Caco-2 (cell line): Measurements from ENCODE around the gene SORCS2. TPM values are rescaled to one million over a fixed set of nuclear protein-coding genes. Genes with fewer than 3 reads are reported as not detected.

ENCODE experiments used
- BruUV-seq: library from RNA; stranded (reverse); fragments of 400-500 nt; replicated peaks from 2 replicates; lab custom pipeline; 2021; lab: Mats Ljungman, UMichigan
- CTCF ChIA-PET: fragments of 300-600 bp; sonication (Branson Sonifier 250); formaldehyde crosslinking; loops from one replicate; lab custom pipeline; 2022; ENCODE audit warnings: antibody characterized with exemption; lab: Charles Lee
- POLR2A ChIA-PET: fragments of 300-600 bp; sonication (Branson Sonifier 250); formaldehyde crosslinking; loops from one replicate; lab custom pipeline; 2022; ENCODE audit warnings: antibody characterized with exemption; lab: Charles Lee
- DNase-seq, 2 experiments: peaks; one replicate each; pipeline versions ENCODE4 v3.0.0 to v3.0.0-alpha.2; 2020 to 2022
- H3K27me3 ChIP-seq: replicated peaks from 2 replicates; pipeline ENCODE4 v1.6.0; 2011; ENCODE audit warnings: low read length; ENCODE audit not compliant: control insufficient read depth, insufficient read depth
- H3K36me3 ChIP-seq: 2 replicates; pipeline ENCODE4 v1.5.1; 2011; ENCODE audit warnings: low read length; ENCODE audit not compliant: control insufficient read depth, insufficient read depth
- H3K4me1 ChIP-seq: fragments of 250-450 bp; sonication (Bioruptor Pico); 2 replicates; pipeline ENCODE4 v1.5.1; 2020; ENCODE audit warnings: mild to moderate bottlenecking
- H3K4me3 ChIP-seq: 2 replicates; pipeline ENCODE4 v1.5.1; 2011; ENCODE audit warnings: low read depth, mild to moderate bottlenecking, control low read depth, low read length
- H3K9me3 ChIP-seq: fragments of 250-450 bp; sonication (Bioruptor Pico); 2 replicates; pipeline ENCODE4 v1.5.1; 2020; ENCODE audit warnings: mild to moderate bottlenecking, moderate library complexity
- H3K27ac Mint-ChIP-seq: one replicate; pipeline ENCODE4 v1.8.0; 2022; ENCODE audit warnings: mixed read lengths; ENCODE audit not compliant: unreplicated experiment
- H3K27me3 Mint-ChIP-seq: one replicate; pipeline ENCODE4 v1.8.0; 2022; ENCODE audit warnings: mixed read lengths; ENCODE audit not compliant: insufficient read depth, unreplicated experiment
- H3K36me3 Mint-ChIP-seq: one replicate; pipeline ENCODE4 v1.8.0; 2022; ENCODE audit warnings: mild to moderate bottlenecking, mixed read lengths; ENCODE audit not compliant: insufficient read depth, unreplicated experiment
- H3K4me1 Mint-ChIP-seq: one replicate; pipeline ENCODE4 v1.8.0; 2022; ENCODE audit warnings: low read depth, mixed read lengths; ENCODE audit not compliant: unreplicated experiment
- H3K4me3 Mint-ChIP-seq: one replicate; pipeline ENCODE4 v1.8.0; 2022; ENCODE audit warnings: mild to moderate bottlenecking, moderate library complexity, mixed read lengths; ENCODE audit not compliant: unreplicated experiment
- H3K9me3 Mint-ChIP-seq: one replicate; pipeline ENCODE4 v1.8.0; 2022; ENCODE audit warnings: mixed read lengths; ENCODE audit not compliant: unreplicated experiment
- intact Hi-C: fragments of 100-400 bp; cut with micrococcal nuclease; formaldehyde crosslinking; loops from one replicate; pipeline ENCODE4 v1.10.0; 2022; ENCODE audit not compliant: unreplicated experiment
- total RNA-seq: library from RNA; stranded (reverse); gene quantifications from 2 replicates; pipeline ENCODE4 v1.2.3, GENCODE V29; 2022
- TF ChIP-seq, protein P1 (sequence below), 2 experiments: fragments of 200-600 bp in 1 of 2; IDR thresholded peaks; 1 replicate in 1 of 2; 2 replicates in 1 of 2; pipeline versions ENCODE4 v1.5.1 to v1.8.0; 2011 to 2022; ENCODE audit warnings: antibody characterized with exemption in 1 of 2, control low read depth in 1 of 2, inconsistent platforms in 1 of 2, low read depth in 1 of 2, low read length in 1 of 2, mild to moderate bottlenecking in 1 of 2, moderate library complexity in 1 of 2; ENCODE audit not compliant: insufficient read depth in 1 of 2, severe bottlenecking in 1 of 2, unreplicated experiment in 1 of 2

SORCS2 gene
- total RNA-seq, 1 experiment from 2014 or later, result 1.6 TPM

DNA sequence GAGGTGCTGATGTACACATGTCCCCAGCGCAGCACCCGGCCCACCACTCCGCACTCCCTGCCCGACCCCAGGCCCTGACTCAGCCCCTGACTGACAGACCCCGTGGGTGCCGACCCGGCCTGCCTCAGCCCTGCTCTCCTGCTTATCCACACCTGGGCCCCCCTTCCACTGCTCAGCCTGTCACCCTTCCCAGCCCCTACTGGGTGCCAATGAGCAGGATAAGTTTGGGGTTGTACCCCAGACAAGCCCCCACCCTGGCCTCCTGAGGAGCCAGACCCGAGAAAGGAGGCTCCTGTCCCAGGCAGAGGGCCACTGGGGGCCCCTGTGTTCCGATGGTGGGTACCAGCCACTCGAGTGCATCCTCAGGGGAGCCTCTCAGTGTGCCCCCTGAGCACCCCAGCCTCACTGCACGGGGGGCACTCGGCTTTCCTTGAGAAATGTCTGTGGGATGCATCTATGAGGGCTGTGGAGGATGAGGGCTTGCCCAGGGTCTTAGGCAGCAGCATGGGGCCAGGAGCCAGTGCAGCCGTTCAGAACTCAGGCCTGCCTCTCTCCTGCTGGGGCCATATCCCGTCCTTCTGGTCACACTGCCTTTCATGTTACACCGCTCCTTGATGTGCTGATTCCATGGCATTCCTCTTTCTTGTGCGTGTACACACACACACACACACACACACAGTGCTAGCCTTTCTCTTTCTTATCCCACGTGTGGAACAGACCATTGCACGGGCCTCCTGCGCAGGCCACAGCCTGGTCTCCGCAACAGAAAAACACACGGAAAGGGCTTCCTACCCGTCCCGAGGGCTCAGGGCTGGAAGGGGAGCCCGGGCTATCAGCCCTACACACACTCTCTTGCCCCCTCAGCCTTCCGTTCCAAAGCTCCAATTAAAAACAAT, 462.5 kb downstream of the SORCS2 start:
- Mint-ChIP-seq H3K27ac (no peak overlapping the region), H3K36me3 (no peaks in the 10 kb centered on the region), H3K27me3 (no peaks in the 10 kb centered on the region), H3K9me3 (no peaks in the 10 kb centered on the region), H3K4me3 (no peak overlapping the region), H3K4me1 (no peaks in the 10 kb centered on the region)
- POLR2A ChIA-PET, result no interaction called here
- H3K4me1 ChIP-seq, result peaks cover 11% of the 10 kb centered on the region; the same call in 1 of the 2 replicates
- intact Hi-C loops, result no loop called here
- CTCF ChIA-PET, result no interaction called here
- BruUV-seq, result no TSS peak
- no peak for DNase-seq
- no peaks in the 10 kb centered on the region for H3K9me3 ChIP-seq
- H3K36me3 ChIP-seq, result no peaks in the 10 kb centered on the region
- H3K4me3 ChIP-seq, result no peak overlapping the region
- H3K27me3 ChIP-seq, result no peaks in the 10 kb centered on the region
- TF ChIP-seq, protein P1, sequence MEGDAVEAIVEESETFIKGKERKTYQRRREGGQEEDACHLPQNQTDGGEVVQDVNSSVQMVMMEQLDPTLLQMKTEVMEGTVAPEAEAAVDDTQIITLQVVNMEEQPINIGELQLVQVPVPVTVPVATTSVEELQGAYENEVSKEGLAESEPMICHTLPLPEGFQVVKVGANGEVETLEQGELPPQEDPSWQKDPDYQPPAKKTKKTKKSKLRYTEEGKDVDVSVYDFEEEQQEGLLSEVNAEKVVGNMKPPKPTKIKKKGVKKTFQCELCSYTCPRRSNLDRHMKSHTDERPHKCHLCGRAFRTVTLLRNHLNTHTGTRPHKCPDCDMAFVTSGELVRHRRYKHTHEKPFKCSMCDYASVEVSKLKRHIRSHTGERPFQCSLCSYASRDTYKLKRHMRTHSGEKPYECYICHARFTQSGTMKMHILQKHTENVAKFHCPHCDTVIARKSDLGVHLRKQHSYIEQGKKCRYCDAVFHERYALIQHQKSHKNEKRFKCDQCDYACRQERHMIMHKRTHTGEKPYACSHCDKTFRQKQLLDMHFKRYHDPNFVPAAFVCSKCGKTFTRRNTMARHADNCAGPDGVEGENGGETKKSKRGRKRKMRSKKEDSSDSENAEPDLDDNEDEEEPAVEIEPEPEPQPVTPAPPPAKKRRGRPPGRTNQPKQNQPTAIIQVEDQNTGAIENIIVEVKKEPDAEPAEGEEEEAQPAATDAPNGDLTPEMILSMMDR (IDR thresholded peaks at IDR 0.05; ENCODE audit: insufficient read depth in 1 of 2, low read depth in 1 of 2, low read length in 1 of 2, severe bottlenecking in 1 of 2, unreplicated experiment in 1 of 2), result no peak

DNA sequence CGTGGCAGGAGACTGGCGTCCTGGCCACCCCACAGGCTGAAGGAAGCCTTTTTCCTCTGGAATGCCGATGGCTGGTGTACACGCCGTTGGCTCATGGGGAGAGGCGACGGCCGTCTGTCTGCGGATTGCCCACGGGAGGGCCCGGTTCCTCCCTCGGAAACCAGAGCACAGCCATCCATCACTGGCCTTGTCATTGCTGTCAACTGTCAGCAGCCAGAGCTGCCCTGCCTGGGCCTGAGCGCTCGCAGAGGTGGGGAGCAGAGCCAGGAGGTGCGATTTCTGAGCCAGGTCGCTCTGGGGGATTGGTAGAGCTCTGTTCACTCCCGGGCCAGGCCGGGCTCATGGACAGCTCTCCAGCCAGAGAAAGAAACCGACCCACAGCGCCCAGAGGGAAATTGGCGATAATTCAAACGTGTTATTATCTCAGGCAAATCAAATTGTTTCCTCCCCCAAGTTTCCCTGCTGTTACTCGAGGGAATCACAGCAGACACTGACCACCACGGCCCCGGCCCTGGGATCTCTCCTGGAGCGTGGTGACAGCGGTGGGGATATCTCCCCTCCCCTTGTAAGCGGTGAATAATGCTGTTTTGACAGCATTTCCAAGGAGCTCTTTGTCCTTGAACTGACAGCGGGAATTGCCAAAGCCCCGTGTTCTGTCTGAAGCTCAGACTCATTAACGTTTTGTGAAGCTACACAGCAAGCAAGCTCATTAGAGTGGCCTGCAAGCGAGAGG, 463.3 kb downstream of the SORCS2 start:
- H3K4me1 Mint-ChIP-seq, result no peaks in the 10 kb centered on the region
- H3K4me3 Mint-ChIP-seq, result no peak overlapping the region
- no peaks in the 10 kb centered on the region for H3K36me3 Mint-ChIP-seq
- no peaks in the 10 kb centered on the region for H3K27me3 Mint-ChIP-seq
- Histone ChIP-seq H3K9me3 (no peaks in the 10 kb centered on the region), H3K4me1 (peaks cover 11% of the 10 kb centered on the region; the same call in 1 of the 2 replicates), H3K27me3 (no peaks in the 10 kb centered on the region), H3K36me3 (no peaks in the 10 kb centered on the region), H3K4me3 (no peak overlapping the region)
- no TSS peak for BruUV-seq
- POLR2A ChIA-PET, result no interaction called here
- no peak overlapping the region for H3K27ac Mint-ChIP-seq
- no peaks in the 10 kb centered on the region for H3K9me3 Mint-ChIP-seq
- intact Hi-C loops, result no loop called here
- DNase-seq, result no peak
- CTCF ChIA-PET, result interaction anchor here (0.6 kb wide), 1 partner anchor 308 kb away, joined by 9 read pairs; no protein-coding TSS in a partner anchor
- TF ChIP-seq, protein P1 (IDR thresholded peaks at IDR 0.05; ENCODE audit: insufficient read depth in 1 of 2, low read depth in 1 of 2, low read length in 1 of 2, severe bottlenecking in 1 of 2, unreplicated experiment in 1 of 2), result no peak

DNA sequence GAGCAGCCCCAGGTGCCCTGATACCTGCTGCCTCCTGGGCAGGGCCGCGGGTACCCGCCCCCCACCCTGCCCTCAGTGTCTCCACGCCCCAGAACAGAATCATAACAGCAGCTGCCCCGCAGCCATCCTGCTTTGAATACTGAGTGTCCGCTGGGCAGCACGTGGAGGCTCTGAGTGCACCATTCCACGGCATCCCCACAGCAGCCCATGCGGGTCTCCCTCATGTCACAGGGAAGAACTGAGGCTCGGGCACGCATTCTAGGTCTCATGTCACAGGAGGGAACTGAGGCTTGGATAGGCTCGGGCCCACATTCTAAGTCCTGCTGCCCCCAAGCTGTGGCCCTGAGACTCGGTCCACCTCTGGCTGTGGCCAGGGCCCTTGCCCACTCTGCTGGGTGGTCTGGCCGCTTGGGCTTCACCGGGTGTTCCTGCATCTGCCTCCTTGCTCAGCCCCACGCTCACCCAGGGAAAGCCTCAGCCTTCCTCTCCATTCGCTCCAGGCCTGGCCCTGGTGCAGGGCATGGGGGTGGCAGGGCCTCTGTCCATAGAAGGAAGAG, 464.0 kb downstream of the SORCS2 start:
- TF ChIP-seq, protein P1 (IDR thresholded peaks at IDR 0.05; ENCODE audit: insufficient read depth in 1 of 2, low read depth in 1 of 2, low read length in 1 of 2, severe bottlenecking in 1 of 2, unreplicated experiment in 1 of 2), result no peak
- no peak overlapping the region for H3K4me3 Mint-ChIP-seq
- no peaks in the 10 kb centered on the region for H3K9me3 Mint-ChIP-seq
- no peaks in the 10 kb centered on the region for H3K4me1 Mint-ChIP-seq
- no peak for DNase-seq
- no peaks in the 10 kb centered on the region for H3K36me3 Mint-ChIP-seq
- H3K27ac Mint-ChIP-seq, result no peak overlapping the region
- no TSS peak for BruUV-seq
- H3K36me3 ChIP-seq, result no peaks in the 10 kb centered on the region
- CTCF ChIA-PET, result interaction anchor here (0.6 kb wide), 1 partner anchor 308 kb away, joined by 9 read pairs; no protein-coding TSS in a partner anchor
- peaks cover 10% of the 10 kb centered on the region; the same call in 1 of the 2 replicates for H3K4me1 ChIP-seq
- no peaks in the 10 kb centered on the region for H3K9me3 ChIP-seq
- intact Hi-C loops, result no loop called here
- H3K27me3 Mint-ChIP-seq, result no peaks in the 10 kb centered on the region
- no peaks in the 10 kb centered on the region for H3K27me3 ChIP-seq
- POLR2A ChIA-PET, result no interaction called here
- H3K4me3 ChIP-seq, result no peak overlapping the region
